ENCODE data around the gene MMP23B. TPM values are rescaled to one million over a fixed set of nuclear protein-coding genes. Genes with fewer than 3 reads are reported as not detected.

The MMP23B gene
- total RNA-seq, 4 donors from 2014 or later: 1.2 to 6.6 (median 3.8) TPM

DNA sequence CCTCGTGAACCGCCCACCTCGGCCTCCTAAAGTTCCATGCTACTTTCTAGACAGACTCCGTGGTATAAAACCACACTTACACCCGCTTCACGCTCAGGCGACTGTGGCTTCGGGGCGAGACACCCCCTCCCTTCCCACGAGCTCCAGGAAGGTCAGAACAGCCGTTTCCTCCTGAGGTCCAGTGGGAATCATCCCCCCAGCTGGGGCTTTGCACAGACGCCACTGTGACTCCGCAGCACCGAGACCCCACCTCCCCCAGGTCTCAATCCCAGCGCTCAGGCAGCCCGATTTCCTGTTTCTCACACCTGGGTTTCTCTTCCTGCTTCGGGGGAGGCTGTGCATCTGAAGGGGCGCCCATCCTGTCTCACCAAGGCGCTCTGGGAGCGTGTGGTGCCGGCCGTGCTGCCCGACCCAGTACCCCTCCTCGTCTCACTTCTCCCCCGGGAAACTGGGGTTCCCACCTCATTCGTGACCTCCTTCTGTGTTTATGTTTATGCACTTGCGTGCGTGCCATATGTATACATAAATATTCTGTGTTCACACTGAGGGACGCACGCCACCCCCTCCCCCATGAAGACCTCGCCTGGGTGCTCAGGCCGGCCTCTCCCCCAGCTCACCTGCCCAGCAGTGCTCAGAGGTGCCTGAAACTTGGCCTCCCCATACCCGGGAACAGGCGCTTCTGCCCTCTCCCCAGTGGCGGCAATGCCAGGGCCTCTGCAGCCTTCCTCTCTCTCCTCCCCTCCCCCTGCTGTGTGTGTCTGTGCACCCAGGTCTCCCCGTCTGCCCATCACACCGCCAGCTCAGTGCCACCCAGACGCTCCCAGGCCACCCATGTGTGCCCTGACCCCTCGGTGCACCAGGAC, 46.0 kb downstream of the MMP23B start:
- peaks cover 0 to 22% (median 0%) of the 10 kb centered on the region in 3 donors for H3K36me3 ChIP-seq
- no peaks in the 10 kb centered on the region for H3K9me3 ChIP-seq
- H3K27ac ChIP-seq: peak overlapping the region in 1 of 4 donors; percentile 62
- peaks cover 0 to 30% (median 9%) of the 10 kb centered on the region in 4 donors for H3K4me1 ChIP-seq
- 76% methylated on average over 39 of the region's 39 CpGs for WGBS, 2 donors
- TF ChIP-seq POLR2A (IDR thresholded peaks at IDR 0.05) (no peak), EP300 (IDR thresholded peaks at IDR 0.05) (no peak)
- TF ChIP-seq, protein P1, sequence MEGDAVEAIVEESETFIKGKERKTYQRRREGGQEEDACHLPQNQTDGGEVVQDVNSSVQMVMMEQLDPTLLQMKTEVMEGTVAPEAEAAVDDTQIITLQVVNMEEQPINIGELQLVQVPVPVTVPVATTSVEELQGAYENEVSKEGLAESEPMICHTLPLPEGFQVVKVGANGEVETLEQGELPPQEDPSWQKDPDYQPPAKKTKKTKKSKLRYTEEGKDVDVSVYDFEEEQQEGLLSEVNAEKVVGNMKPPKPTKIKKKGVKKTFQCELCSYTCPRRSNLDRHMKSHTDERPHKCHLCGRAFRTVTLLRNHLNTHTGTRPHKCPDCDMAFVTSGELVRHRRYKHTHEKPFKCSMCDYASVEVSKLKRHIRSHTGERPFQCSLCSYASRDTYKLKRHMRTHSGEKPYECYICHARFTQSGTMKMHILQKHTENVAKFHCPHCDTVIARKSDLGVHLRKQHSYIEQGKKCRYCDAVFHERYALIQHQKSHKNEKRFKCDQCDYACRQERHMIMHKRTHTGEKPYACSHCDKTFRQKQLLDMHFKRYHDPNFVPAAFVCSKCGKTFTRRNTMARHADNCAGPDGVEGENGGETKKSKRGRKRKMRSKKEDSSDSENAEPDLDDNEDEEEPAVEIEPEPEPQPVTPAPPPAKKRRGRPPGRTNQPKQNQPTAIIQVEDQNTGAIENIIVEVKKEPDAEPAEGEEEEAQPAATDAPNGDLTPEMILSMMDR (IDR thresholded peaks at IDR 0.05): no peak
- no peaks in the 10 kb centered on the region for H3K27me3 ChIP-seq
- H3K4me3 ChIP-seq: peak overlapping the region in 1 of 4 donors; percentile 12
- DNase-seq (ENCODE audit: low spot score in 2 of 2): peak in 1 of 2 donors; percentile 11

DNA sequence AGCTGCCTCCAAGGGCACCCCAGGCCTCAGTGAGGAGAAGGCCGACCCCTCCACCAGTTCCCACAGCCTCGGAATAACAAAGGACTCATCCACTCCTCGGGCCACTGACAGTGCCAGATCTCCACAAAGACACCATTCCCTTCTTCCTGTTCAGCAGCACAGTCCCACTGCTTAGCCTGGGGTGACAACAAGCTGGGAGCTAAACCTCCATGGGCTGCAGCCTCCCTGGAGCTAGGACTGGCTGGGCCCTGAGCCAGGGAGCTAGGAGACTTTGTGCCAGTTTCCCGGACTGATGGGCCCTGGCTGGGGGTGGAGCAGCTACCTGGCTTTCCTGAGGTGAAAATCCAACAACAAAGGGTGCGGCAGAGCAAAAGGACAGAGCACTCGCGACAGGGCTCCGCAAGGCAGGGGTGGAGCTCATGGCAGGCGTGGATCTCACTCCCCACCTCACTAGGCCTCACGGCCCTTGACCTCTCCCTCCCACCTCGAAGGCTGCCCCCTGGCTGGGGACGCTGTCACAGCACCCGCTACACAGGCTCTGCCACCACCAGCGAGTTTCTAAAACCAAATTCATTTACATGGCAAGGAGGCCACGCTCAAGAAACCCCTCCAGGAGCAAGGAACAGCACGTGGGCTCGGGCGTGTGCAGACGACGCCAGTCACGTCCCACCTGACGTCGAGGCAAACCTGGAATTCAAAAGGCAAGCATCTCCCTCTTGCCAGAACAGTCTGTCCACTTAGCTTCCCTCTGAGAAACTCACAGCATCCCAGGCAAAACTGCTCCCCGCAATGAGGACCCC, 46.8 kb downstream of the MMP23B start:
- peak overlapping the region in 1 of 4 donors; percentile 62 for H3K27ac ChIP-seq
- H3K4me3 ChIP-seq: no peak overlapping the region
- no peak for TF ChIP-seq EP300 (IDR thresholded peaks at IDR 0.05)
- no peak for TF ChIP-seq POLR2A (IDR thresholded peaks at IDR 0.05)
- TF ChIP-seq, protein P1 (IDR thresholded peaks at IDR 0.05): peak in 2 of 5 experiments; percentile 8 to 23
- DNase-seq (ENCODE audit: low spot score in 2 of 2): peak in 1 of 2 donors; percentile 6
- no peaks in the 10 kb centered on the region for H3K9me3 ChIP-seq
- WGBS, 2 donors: 71 to 73% methylated on average over 15 to 23 of the region's 24 CpGs
- peaks cover 0 to 38% (median 9%) of the 10 kb centered on the region in 4 donors for H3K4me1 ChIP-seq
- no peaks in the 10 kb centered on the region for H3K27me3 ChIP-seq
- H3K36me3 ChIP-seq: peaks cover 0 to 16% (median 0%) of the 10 kb centered on the region in 3 donors

DNA sequence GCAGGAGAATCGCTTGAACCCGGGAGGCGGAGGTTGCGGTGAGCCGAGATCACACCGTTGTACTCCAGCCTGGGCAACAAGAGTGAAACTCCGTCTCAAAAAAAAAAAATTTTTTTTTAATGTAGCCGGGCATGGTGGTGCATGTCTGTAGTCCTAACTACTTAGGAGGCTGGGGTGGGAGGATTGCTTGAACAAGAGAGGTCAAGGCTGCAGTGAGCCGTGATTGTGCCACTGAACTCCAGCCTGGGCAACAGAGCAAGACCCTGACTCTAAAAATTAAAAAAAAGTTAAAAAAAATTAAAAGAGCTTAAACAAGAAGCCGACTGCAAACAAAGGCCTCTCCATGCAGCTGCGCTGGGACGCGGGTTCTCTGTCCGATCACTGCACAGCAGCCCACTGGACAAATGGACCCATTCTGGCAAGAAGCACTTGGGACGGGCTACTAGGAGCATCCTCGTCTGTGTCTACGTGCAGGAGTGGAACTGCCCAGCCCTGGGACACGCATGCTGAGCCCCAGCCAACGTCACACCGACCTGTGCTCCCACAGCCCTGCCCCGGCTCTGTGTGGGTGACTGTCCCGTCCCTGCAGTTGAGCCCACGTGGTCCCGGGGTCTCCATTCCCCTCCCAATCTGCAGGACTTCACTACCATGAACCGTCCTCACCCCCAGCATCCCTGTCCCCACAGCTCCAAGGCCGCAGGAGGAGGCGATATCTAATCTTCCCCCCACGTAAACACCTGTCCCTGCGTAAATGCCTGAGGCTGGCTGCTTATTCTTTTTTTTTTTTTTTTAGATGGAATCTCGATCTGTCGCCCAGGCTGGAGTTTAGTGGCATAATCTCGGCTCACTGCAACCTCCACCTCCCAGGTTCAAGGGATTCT, 48.3 kb downstream of the MMP23B start:
- DNase-seq (ENCODE audit: low spot score in 2 of 2): peak in 1 of 2 donors; percentile 7
- TF ChIP-seq POLR2A (IDR thresholded peaks at IDR 0.05) (no peak), EP300 (IDR thresholded peaks at IDR 0.05) (no peak)
- TF ChIP-seq, protein P1 (IDR thresholded peaks at IDR 0.05): no peak
- Histone ChIP-seq H3K4me1 (peaks cover 0 to 42% (median 9%) of the 10 kb centered on the region in 4 donors), H3K27me3 (no peaks in the 10 kb centered on the region), H3K27ac (peak overlapping the region in 2 of 4 donors; percentile 12 to 37), H3K9me3 (no peaks in the 10 kb centered on the region), H3K36me3 (peaks cover 0 to 10% (median 0%) of the 10 kb centered on the region in 3 donors), H3K4me3 (no peak overlapping the region)
- WGBS, 2 donors: 86 to 90% methylated on average over 31 to 32 of the region's 32 CpGs

DNA sequence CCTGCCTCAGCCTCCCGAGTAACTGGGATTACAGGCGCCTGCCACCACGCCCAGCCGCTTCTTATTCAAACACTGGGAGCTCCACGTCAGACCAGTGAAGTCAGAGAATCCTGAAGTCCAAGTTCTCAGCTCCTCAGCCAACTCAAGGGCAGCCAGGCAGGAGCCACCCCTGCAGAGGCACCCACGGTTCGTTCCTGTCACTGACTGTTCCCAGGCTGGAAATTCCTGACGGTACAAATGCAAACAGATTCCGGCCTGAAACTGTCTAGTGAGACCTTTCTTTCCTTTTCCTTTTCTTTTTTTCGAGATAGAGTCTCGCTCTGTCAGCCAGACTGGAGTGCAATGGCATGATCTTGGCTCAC, 48.9 kb downstream of the MMP23B start:
- H3K36me3 ChIP-seq: peaks cover 0 to 9% (median 0%) of the 10 kb centered on the region in 3 donors
- peaks cover 0 to 48% (median 9%) of the 10 kb centered on the region in 4 donors for H3K4me1 ChIP-seq
- H3K27ac ChIP-seq: peak overlapping the region in 2 of 4 donors; percentile 12 to 37
- TF ChIP-seq, protein P1 (IDR thresholded peaks at IDR 0.05): no peak
- TF ChIP-seq POLR2A (IDR thresholded peaks at IDR 0.05) (no peak), EP300 (IDR thresholded peaks at IDR 0.05) (no peak)
- 67 to 82% methylated on average over 11 of the region's 11 CpGs for WGBS, 2 donors
- H3K27me3 ChIP-seq: peaks cover 0 to 3% of the 10 kb centered on the region in 2 donors
- DNase-seq (ENCODE audit: low spot score in 2 of 2): no peak
- H3K9me3 ChIP-seq: no peaks in the 10 kb centered on the region
- H3K4me3 ChIP-seq: no peak overlapping the region

Data from tibial nerve (tissue), 4 donors.